Measurements from ENCODE around the gene SUPT4H1.

Gene SUPT4H1

GRCh38 chr17:58329810-58330537 lies 22.0 kb downstream of the SUPT4H1 start:
- no peak for DNase-seq (ENCODE audit: low read depth)

DNA sequence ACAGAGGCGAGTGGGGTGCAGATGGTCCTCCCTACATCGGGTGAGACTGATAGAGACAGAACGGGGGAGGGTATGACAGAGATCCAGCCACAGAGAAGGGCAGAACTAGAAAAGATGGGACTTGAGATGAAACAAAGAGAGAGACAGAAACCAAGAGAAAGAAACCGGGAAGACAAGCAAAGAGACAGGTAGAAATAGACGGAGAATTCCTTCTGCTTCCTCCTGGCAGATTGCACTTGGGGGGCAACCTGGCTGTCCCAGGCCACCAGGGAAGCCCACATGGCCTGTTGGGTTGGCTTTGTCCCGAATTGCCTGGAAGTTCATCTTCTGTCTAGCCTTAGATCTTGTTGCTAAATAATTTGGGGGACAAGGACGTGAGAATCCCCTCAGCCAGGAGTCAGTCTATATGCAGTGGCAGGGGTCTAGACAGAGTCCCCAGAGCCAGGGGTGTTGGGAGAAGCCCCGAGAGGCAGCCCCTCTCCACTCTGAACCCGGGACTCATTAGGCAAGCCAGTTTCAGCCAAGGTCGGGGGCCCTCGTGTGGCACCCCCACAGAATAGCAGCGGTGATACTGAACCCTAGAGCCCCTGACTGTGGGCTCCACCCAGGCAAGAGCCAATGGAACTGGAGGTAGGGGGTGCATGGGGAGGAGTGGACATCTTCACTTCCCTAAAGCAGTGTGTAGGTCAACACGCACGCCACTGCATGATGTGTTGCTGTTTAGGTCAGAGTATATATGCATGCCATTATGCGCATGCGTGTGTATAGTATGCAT lies 22.8 kb downstream of the SUPT4H1 start:
- DNase-seq (ENCODE audit: low read depth): peak; percentile 43

DNA sequence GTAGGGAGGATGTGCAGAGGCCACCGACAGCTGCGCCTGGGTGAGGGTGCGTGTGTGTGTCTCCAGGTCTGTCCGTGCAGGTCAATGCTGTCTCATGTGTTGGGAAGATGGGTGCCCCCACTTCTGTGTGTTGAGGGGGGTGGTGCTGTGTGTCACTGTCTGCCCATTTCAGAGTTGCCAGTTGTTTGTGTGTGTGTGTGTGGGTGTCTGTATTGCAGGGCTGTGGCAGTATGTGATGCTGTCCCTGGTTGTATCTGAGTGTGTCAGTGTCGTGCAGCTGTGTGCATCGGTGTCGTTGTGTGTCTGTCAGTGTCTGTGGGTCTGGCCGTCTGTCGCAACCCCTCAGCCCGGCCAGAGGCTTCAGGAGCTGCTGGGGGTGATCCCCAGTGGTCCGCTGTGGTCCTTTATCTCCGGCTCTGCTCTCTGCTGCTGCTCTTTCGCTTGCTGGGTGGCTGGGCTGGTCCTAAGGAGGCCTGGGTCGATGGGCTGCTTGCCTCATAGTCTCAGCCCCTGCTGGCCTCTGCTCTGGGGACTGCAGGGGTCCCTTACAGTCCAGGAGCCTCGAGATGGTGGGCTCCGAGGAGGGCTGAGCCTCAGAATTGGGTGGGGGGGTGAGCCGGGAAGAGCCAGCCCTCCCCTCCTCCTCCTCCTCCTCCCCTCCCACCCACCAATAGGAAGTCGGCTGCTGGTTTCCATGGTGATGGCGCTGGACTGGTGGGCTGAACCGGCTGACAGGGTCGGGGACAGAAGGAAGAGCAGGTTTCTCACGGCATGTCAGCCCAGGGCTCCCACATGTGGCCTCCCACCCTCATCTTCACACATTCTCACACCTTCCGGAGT lies 23.6 kb downstream of the SUPT4H1 start, which contains the start of gene TSPOAP1:
TSPOAP1 (minus strand) TSS at position 601 of the 840 bp plus-strand sequence. CDS start 875 bp downstream, outside the sequence.
- no peak for DNase-seq (ENCODE audit: low read depth)

GRCh38 chr17:58327363-58328194 lies 24.4 kb downstream of the SUPT4H1 start:
- DNase-seq (ENCODE audit: low read depth): no peak

DNA sequence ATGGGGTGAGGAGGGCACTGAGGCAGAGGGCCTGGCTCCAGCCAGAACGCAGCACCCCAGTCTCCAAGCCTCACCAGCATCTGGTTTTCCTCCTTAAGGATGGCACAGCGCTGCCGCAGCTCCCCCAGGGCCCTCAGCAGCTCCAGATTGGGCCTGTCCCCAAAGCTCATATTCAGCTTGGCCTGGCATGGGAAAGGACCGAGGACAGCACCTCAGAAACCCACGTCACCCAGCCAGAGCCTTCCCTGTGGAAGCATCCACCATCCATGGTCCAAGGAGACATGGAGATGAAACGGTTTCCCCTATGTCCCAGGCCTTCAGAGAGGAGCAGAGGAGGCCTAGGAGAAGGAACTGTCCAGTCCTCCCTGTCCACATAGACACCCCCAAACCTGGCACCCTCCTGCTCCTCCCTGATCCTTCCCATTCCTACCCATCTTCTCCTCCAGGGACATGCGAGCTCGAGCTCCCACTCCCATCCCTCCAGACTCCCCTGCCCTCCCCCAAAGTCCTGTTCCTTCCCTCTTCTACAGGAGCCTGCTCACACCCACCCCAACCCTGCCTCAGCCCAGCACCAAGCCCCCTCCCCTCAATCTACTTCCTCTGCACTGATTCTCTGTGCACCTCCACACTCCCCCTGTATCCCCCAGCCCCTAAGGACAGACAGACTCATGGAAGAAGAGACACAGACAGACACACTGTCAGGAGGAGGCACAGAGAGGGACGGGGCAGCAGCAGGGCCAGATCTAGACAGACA lies 25.2 kb downstream of the SUPT4H1 start:
- DNase-seq (ENCODE audit: low read depth): no peak

DNA sequence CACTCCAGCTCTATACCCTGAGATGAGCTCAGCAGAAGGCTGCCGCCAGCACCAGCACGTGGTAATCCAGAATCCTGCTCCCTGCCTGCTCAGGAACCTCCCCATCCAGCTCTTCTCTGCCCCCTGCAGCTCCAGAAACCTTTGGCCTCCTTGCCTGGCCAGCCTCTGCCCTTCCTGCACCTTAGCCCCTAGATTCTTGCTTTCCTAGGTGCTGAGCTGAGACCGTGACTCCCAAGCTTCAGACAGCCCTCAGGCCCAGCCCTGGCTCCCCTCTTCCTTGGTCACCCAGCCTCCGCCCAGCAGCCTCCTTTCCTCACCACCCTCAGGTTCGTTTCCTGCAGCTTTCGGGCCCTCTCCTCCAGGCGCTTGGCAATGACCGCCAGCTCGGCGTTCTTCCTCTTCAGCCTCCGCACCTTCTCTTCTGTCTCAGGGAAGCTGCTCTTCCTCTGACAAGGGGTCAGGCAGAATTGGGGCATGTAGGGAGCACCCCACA lies 26.0 kb downstream of the SUPT4H1 start:
- no peak for DNase-seq (ENCODE audit: low read depth)

DNA sequence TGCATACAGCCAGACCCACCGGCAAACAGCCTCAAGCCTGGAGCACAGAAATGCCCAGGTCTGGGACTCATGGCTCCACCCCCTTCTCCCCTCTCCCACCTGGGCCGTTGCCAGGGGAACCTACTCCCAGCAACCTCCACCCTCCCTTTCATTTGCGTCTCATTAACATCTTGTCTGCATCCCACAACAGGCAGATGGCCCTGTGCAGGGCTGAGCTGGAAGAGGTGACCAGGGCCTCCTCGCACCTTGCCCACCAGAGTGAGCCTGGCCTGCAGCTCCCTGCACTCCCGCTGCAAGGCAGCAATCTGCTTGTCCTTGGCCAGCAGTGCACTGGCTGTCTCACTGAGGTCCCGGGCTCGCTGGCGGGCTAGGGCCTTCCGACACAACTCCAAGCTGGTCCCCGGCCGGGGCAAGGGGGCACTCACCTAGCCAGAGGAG lies 26.7 kb downstream of the SUPT4H1 start:
- DNase-seq (ENCODE audit: low read depth): no peak

DNA sequence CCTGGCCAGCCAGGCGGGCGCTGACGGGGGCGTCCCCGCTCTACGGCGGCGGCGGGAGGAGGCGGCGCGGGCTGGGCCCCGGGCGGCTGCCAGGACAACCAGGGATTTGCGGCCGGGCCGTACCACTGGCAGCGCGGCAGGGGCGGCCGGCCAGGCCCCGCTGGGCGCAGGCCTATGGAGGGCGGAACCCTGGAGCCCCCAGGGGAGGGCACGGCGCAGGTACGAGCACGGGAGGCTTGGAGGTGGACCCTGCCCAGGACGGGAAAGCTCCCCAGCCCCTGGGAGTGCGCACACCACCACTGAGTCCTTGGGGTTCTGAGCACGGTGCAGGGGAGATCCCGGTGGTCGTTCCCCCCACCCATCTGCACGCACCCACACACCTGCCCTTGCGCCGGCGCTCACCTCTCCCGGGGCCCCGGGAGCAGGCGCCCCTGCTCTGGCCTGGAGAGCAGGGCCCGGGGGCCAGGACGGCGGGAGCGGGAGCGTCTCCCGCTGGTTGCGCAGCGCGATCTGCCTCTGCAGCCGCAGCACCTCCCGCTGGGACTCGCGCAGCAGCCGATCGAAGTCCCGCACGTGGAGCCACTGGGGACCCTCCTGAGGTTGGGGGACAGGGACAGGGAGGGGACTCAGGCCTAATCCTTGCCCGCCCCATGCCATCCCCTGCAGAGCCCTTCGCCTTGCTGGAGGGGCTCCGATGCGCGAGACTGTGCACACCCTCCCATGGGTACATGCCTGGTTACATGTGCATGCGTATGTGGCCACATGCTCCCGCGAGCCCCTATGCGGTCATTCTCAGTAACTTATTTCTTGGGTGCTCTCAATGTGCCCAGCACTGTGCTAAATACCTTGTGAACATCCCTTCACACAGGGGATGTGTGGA lies 27.4 kb downstream of the SUPT4H1 start:
- no peak for DNase-seq (ENCODE audit: low read depth)

DNA sequence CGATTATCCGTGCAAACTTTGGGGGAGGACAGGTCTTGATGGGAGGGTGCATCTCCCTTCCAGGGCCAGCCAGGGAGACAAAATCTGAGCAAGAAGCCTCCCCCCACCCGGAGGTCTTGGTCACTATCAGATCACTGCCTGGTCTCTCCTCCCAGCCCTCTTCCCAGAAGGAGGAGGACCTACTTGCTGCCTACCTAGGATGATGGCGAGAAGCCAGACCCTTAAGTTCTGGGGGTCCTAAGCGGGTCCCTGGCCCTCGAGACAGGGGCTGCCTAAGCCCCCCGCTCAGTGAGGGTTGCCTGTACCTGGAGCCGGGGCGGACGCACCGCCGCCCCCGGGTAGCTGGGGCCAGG lies 28.0 kb downstream of the SUPT4H1 start:
- no peak for DNase-seq (ENCODE audit: low read depth)

- DNase-seq (ENCODE audit: low read depth): no peak
Measured at GRCh38 chr17:58323366-58324055, 28.5 kb downstream of the SUPT4H1 start.

GRCh38 chr17:58322581-58323185 lies 29.3 kb downstream of the SUPT4H1 start:
- no peak for DNase-seq (ENCODE audit: low read depth)

GRCh38 chr17:58321571-58322525 lies 30.2 kb downstream of the SUPT4H1 start:
- no peak for DNase-seq (ENCODE audit: low read depth)

- no peak for DNase-seq (ENCODE audit: low read depth)
Measured at GRCh38 chr17:58320570-58321323, 31.3 kb downstream of the SUPT4H1 start.

DNA sequence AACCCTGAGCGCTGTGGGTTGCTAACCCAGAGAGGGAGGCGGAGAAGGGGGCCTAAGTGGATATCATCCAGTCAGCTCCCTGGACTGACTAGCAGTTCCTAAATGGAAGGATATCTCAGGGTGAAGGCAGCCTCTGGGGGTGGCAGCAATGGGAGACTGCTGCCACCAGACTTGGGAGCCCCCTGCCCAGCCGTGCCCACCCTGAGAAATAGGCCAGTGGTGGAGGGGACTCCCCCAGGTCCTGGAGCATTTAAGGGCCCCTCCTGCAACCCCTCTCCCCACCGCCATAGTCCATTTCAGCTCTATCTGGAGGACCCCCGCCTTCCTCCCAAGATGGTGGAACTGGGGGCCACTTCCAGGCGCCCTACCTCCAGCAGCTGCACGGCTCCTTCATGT lies 31.8 kb downstream of the SUPT4H1 start:
- DNase-seq (ENCODE audit: low read depth): no peak

DNA sequence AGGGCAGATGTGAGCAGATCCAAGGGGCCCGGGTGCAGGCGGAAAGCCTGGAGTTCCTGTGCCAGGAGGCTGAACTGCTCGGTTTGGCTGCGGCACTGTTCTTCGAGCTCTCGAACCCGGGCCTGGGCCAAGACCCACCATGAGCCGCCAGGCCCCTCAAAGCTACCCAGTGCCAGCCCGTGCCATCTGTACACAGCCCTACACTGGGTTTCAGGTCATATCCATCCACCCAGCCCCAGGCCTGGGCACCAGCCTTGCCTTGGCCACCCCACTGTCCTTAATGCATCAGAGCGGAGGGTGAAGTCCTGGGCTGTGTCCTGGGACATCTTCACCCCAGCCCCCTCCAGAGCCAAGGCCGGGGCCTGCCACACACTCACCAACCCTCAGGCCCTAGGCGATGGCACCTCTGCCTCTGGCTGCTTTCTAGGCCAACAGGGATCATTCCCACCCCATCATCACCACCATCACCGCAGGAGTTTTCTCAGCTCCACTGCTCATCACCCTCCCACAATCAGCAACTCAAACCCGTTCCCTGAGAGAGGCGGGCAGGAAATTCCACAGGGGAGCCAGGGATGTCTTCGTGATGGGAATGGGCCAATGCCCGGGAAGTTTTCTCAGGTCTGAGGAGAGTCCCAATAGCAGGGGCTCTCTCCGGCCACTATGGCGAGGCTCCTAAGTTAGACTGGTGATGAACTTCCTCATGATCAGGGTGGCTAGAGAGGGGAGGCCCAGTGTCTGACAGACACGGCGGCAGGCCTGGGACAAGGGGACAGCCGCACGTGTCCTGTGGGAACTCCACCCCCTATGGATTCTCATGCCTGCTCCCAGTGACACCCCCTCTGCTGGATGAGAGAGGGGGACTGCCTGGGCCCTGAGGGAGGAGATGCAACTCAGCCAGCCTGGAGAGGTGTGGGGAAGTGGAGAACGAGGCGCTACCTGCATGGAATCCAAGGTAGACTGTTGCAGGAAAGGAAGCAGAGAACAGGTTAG lies 32.5 kb downstream of the SUPT4H1 start:
- no peak for DNase-seq (ENCODE audit: low read depth)
